PFSK-1 (cell line): ENCODE data around the gene DCC.

Experiments
- FOXP2 ChIP-seq: optimal IDR thresholded peaks from 2 replicates; pipeline ENCODE3; 2011; ENCODE audit warnings: borderline replicate concordance, control low read depth, inconsistent platforms; ENCODE audit not compliant: insufficient read depth; ENCODE audit errors: extremely low read length, extremely low read depth
- POLR2AphosphoS5 ChIP-seq: IDR thresholded peaks from 2 replicates; pipeline ENCODE4 v1.6.1; 2012; ENCODE audit warnings: low read depth, mild to moderate bottlenecking, control low read depth, low read length, moderate library complexity
- REST ChIP-seq, 2 experiments: IDR thresholded peaks; 2 replicates each; pipeline versions ENCODE4 v1.6.1 to v1.8.0; 2011 to 2012; ENCODE audit warnings: low read depth in 2 of 2, low read length in 2 of 2, control low read depth in 1 of 2, inconsistent platforms in 1 of 2, mild to moderate bottlenecking in 1 of 2, moderate library complexity in 1 of 2; ENCODE audit not compliant: insufficient read depth in 1 of 2
- SIN3A ChIP-seq: IDR thresholded peaks from 2 replicates; pipeline ENCODE4 v1.6.1; 2012; ENCODE audit warnings: mild to moderate bottlenecking, low read length, moderate library complexity, borderline replicate concordance; ENCODE audit not compliant: insufficient read depth
- TAF1 ChIP-seq: IDR thresholded peaks from 2 replicates; pipeline ENCODE4 v1.6.1; 2012; ENCODE audit warnings: low read length, control low read depth, borderline replicate concordance; ENCODE audit not compliant: insufficient read depth

Gene DCC

GRCh38 chr18:53241161-53241560, 901.2 kb downstream of the DCC start:
- TF ChIP-seq POLR2AphosphoS5 (no peak), REST (IDR thresholded peaks at IDR 0.05; ENCODE audit: insufficient read depth in 1 of 2, low read depth in 2 of 2, low read length in 2 of 2) (no peak), TAF1 (no peak)

- TF ChIP-seq REST (IDR thresholded peaks at IDR 0.05; ENCODE audit: insufficient read depth in 1 of 2, low read depth in 2 of 2, low read length in 2 of 2) (no peak), SIN3A (no peak), TAF1 (no peak), POLR2AphosphoS5 (no peak), FOXP2 (no peak)
Measured at GRCh38 chr18:53253789-53254188, 913.8 kb downstream of the DCC start.

- TF ChIP-seq REST (IDR thresholded peaks at IDR 0.05; ENCODE audit: insufficient read depth in 1 of 2, low read depth in 2 of 2, low read length in 2 of 2) (no peak), POLR2AphosphoS5 (no peak), TAF1 (no peak), FOXP2 (no peak), SIN3A (no peak)
Measured at GRCh38 chr18:53254265-53254664, 914.3 kb downstream of the DCC start.

GRCh38 chr18:53261241-53261640, 921.2 kb downstream of the DCC start:
- TF ChIP-seq TAF1 = no peak
- no peak for TF ChIP-seq FOXP2
- TF ChIP-seq REST (IDR thresholded peaks at IDR 0.05; ENCODE audit: insufficient read depth in 1 of 2, low read depth in 2 of 2, low read length in 2 of 2) = no peak
- no peak for TF ChIP-seq POLR2AphosphoS5
- TF ChIP-seq SIN3A = no peak

- TF ChIP-seq REST (IDR thresholded peaks at IDR 0.05; ENCODE audit: insufficient read depth in 1 of 2, low read depth in 2 of 2, low read length in 2 of 2) = no peak
- no peak for TF ChIP-seq POLR2AphosphoS5
- TF ChIP-seq SIN3A = no peak
- TF ChIP-seq FOXP2 = no peak
- TF ChIP-seq TAF1 = no peak
Measured at GRCh38 chr18:53266850-53267249, 926.9 kb downstream of the DCC start.
